22Rv1 (cell line): ENCODE data around the gene APH1B.

ENCODE experiments used
- CTCF ChIP-seq: fragments of 450-650 bp; IDR thresholded peaks from 2 replicates; pipeline ENCODE4 v1.5.1; 2017; ENCODE audit warnings: mild to moderate bottlenecking
- ZFX ChIP-seq: fragments of 450-650 bp; IDR thresholded peaks from 2 replicates; pipeline ENCODE4 v1.6.1; 2017; ENCODE audit warnings: antibody characterized with exemption, borderline replicate concordance

GRCh38 chr15:63231206-63231605 lies 46.2 kb upstream of the APH1B start:
- TF ChIP-seq CTCF (no peak), ZFX (no peak)
